Measurements from ENCODE around the gene SLC16A14.

GRCh38 chr2:230106771-230107170 is 38.0 kb upstream of the SLC16A14 start:
- TF ChIP-seq CTCF (conservative IDR thresholded peaks at IDR 0.05; ENCODE audit: low read length) = no peak
- no peak for TF ChIP-seq EZH2phosphoT487 (IDR thresholded peaks at IDR 0.05; ENCODE audit: borderline replicate concordance)
